SK-N-SH (cell line): ENCODE data around the gene AATF. TPM values are rescaled to one million over a fixed set of nuclear protein-coding genes. Genes with fewer than 3 reads are reported as not detected.

Experiments
- CTCF ChIA-PET: fragments of 300-600, 350-600 bp; formaldehyde crosslinking; extraction: SDS; loops from one replicate; lab custom pipeline; 2021; lab: Yijun Ruan, JAX
- POLR2A ChIA-PET: fragments of 350-600 bp; sonication (Branson Sonifier 250); formaldehyde crosslinking; extraction: SDS; loops from one replicate; lab custom pipeline; 2020; ENCODE audit warnings: antibody characterized with exemption, inconsistent platforms; lab: Yijun Ruan, JAX
- DNase-seq: peaks from one replicate; pipeline ENCODE4 v3.0.0; 2012
- H2AFZ ChIP-seq: fragments of 200-600 bp; sonication (generic); 2 replicates; pipeline ENCODE4 v1.8.1; 2016; ENCODE audit warnings: antibody characterized with exemption, mild to moderate bottlenecking, low read depth
- H3F3A ChIP-seq: fragments of 200-600 bp; sonication (generic); replicated peaks from 2 replicates; pipeline ENCODE3; 2016; ENCODE audit warnings: antibody characterized with exemption, mild to moderate bottlenecking; ENCODE audit not compliant: insufficient read depth
- H3K27ac ChIP-seq, 2 experiments: fragments of 200-500 bp in 1 of 2; fragments of 200-600 bp in 1 of 2; sonication (Bioruptor generic) in 1 of 2; sonication (generic), shearing (Covaris generic) in 1 of 2; 2 replicates each; pipeline versions ENCODE4 v1.5.1 to v1.6.1; 2014 to 2016; ENCODE audit warnings: low read depth in 2 of 2, inconsistent platforms in 1 of 2, low read length in 1 of 2, mild to moderate bottlenecking in 1 of 2, mixed read lengths in 1 of 2
- H3K27me3 ChIP-seq: fragments of 200-600 bp; sonication (generic), shearing (Covaris generic); 2 replicates; pipeline ENCODE4 v1.6.1; 2016; ENCODE audit warnings: mixed run types; ENCODE audit not compliant: insufficient read depth
- H3K36me3 ChIP-seq, 2 experiments: fragments of 200-500 bp in 1 of 2; fragments of 200-600 bp in 1 of 2; sonication (Bioruptor generic) in 1 of 2; sonication (generic) in 1 of 2; replicated peaks in 1 of 2; 2 replicates each; pipeline versions ENCODE3 to v1.5.1; 2014 to 2016; ENCODE audit warnings: low read length in 1 of 2, mild to moderate bottlenecking in 1 of 2; ENCODE audit not compliant: insufficient read depth in 2 of 2, control insufficient read depth in 1 of 2
- H3K4me1 ChIP-seq, 2 experiments: fragments of 200-500 bp in 1 of 2; fragments of 200-600 bp in 1 of 2; sonication (Bioruptor generic) in 1 of 2; sonication (generic), shearing (Covaris generic) in 1 of 2; 2 replicates each; pipeline versions ENCODE4 v1.5.1 to v1.6.1; 2014 to 2016; ENCODE audit warnings: low read depth in 1 of 2, low read length in 1 of 2, mixed run types in 1 of 2; ENCODE audit not compliant: insufficient read depth in 2 of 2, control insufficient read depth in 1 of 2
- H3K4me2 ChIP-seq: fragments of 200-600 bp; sonication (generic), shearing (Covaris generic); 2 replicates; pipeline ENCODE4 v1.6.1; 2017; ENCODE audit warnings: mixed run types
- H3K4me3 ChIP-seq, 2 experiments: fragments of 200-500 bp in 1 of 2; fragments of 200-600 bp in 1 of 2; sonication (Bioruptor generic) in 1 of 2; sonication (generic), shearing (Covaris generic) in 1 of 2; 2 replicates each; pipeline versions ENCODE4 v1.5.1 to v1.8.1; 2014 to 2016; ENCODE audit warnings: low read depth in 2 of 2, inconsistent platforms in 1 of 2, low read length in 1 of 2, mild to moderate bottlenecking in 1 of 2, mixed read lengths in 1 of 2, moderate library complexity in 1 of 2
- H3K79me2 ChIP-seq: fragments of 200-600 bp; sonication (generic); 2 replicates; pipeline ENCODE4 v1.8.1; 2017; ENCODE audit warnings: mild to moderate bottlenecking; ENCODE audit not compliant: insufficient read depth
- H3K9ac ChIP-seq: fragments of 200-600 bp; sonication (generic); 2 replicates; pipeline ENCODE4 v1.6.1; 2017; ENCODE audit warnings: mixed run types
- H3K9me2 ChIP-seq: fragments of 200-600 bp; sonication (generic); 2 replicates; pipeline ENCODE4 v1.6.1; 2017; ENCODE audit warnings: mixed run types
- H3K9me3 ChIP-seq: fragments of 200-600 bp; sonication (generic); 2 replicates; pipeline ENCODE4 v1.6.1; 2017; ENCODE audit warnings: mixed run types, mild to moderate bottlenecking, moderate library complexity
- H4K20me1 ChIP-seq: fragments of 200-600 bp; sonication (generic); 2 replicates; pipeline ENCODE4 v1.6.1; 2017; ENCODE audit warnings: mild to moderate bottlenecking, mixed run types; ENCODE audit not compliant: insufficient read depth
- CHD2 ChIP-seq: fragments of 150-350 bp; IDR thresholded peaks from 2 replicates; pipeline ENCODE4 v1.6.1; 2018; ENCODE audit warnings: low read length; ENCODE audit not compliant: partially characterized antibody
- CTCF ChIP-seq: fragments of 200-600 bp; sonication (generic); IDR thresholded peaks from 2 replicates; pipeline ENCODE4 v1.6.1; 2017; ENCODE audit warnings: antibody characterized with exemption, mild to moderate bottlenecking, moderate library complexity
- ELF1 ChIP-seq: IDR thresholded peaks from 2 replicates; pipeline ENCODE4 v1.4.0; 2012
- EP300 ChIP-seq, 2 experiments: IDR thresholded peaks; 2 replicates each; pipeline versions ENCODE4 v1.4.0 to v1.6.1; 2012; ENCODE audit warnings: borderline replicate concordance in 1 of 2, low read depth in 1 of 2, low read length in 1 of 2
- FOSL2 ChIP-seq: IDR thresholded peaks from 2 replicates; pipeline ENCODE4 v1.4.0; 2012; ENCODE audit warnings: low read depth, mild to moderate bottlenecking, moderate library complexity, borderline replicate concordance
- GABPA ChIP-seq: IDR thresholded peaks from 2 replicates; pipeline ENCODE4 v1.4.0; 2012; ENCODE audit warnings: low read depth, mild to moderate bottlenecking
- GATA2 ChIP-seq: sonication (generic); formaldehyde crosslinking; IDR thresholded peaks from 2 replicates; pipeline ENCODE4 v1.5.0; 2020; ENCODE audit warnings: mild to moderate bottlenecking, missing genetic modification reagents
- MAX ChIP-seq: IDR thresholded peaks from 2 replicates; pipeline ENCODE4 v1.4.0; 2012; ENCODE audit warnings: low read depth
- MEF2A ChIP-seq: IDR thresholded peaks from 2 replicates; pipeline ENCODE4 v1.4.0; 2012; ENCODE audit warnings: low read depth, borderline replicate concordance
- PBX3 ChIP-seq: IDR thresholded peaks from 2 replicates; pipeline ENCODE4; 2012
- POLR2AphosphoS5 ChIP-seq: IDR thresholded peaks from 2 replicates; pipeline ENCODE4 v1.6.1; 2012; ENCODE audit warnings: low read depth, low read length
- RAD21 ChIP-seq: IDR thresholded peaks from 2 replicates; pipeline ENCODE4 v1.6.1; 2012; ENCODE audit warnings: mild to moderate bottlenecking, low read length
- RCOR1 ChIP-seq: fragments of 150-350 bp; IDR thresholded peaks from 2 replicates; pipeline ENCODE4 v1.6.1; 2017; ENCODE audit warnings: antibody characterized with exemption, low read length
- REST ChIP-seq: IDR thresholded peaks from 2 replicates; pipeline ENCODE4 v1.6.1; 2012; ENCODE audit warnings: mild to moderate bottlenecking, low read depth, low read length, moderate library complexity
- RFX5 ChIP-seq: IDR thresholded peaks from 2 replicates; pipeline ENCODE4 v1.6.1; 2012; ENCODE audit warnings: mild to moderate bottlenecking, improper control_type of control experiment, low read length
- RXRA ChIP-seq: IDR thresholded peaks from 2 replicates; pipeline ENCODE4 v1.4.0; 2012; ENCODE audit warnings: low read depth, mild to moderate bottlenecking, borderline replicate concordance
- YY1 ChIP-seq: IDR thresholded peaks from 2 replicates; pipeline ENCODE4 v1.4.0; 2012; ENCODE audit warnings: low read depth, mild to moderate bottlenecking
- ZBTB33 ChIP-seq: IDR thresholded peaks from 2 replicates; pipeline ENCODE4 v1.4.0; 2012; ENCODE audit warnings: low read depth, borderline replicate concordance
- WGBS: methylation state at CpG from one replicate; pipeline ENCODE4 v1.1.6; 2017; ENCODE audit warnings: low lambda C conversion rate; 5-methylcytosine and 5-hydroxymethylcytosine counted together
- polyA plus RNA-seq, 3 experiments: library from polyadenylated mRNA; depleted of rRNA; stranded (reverse); fragments of >200 nt; gene quantifications; 2 replicates each; pipeline ENCODE4 v1.2.3, GENCODE V29; 2012

Gene AATF
- polyA plus RNA-seq, 1 of the 3 experiments (the other 2 are of a cell fraction): 18.8 TPM

- Histone ChIP-seq H3K36me3 (peaks cover 3 to 34% of the 10 kb centered on the region in 2 experiments), H3K9me3 (no peaks in the 10 kb centered on the region), H3K4me2 (no peak overlapping the region), H3K9me2 (no peaks in the 10 kb centered on the region), H3K27me3 (no peaks in the 10 kb centered on the region), H3K9ac (no peak overlapping the region), H3F3A (no peaks in the 10 kb centered on the region), H3K4me3 (no peak overlapping the region), H4K20me1 (no peaks in the 10 kb centered on the region), H3K27ac (no peak overlapping the region), H2AFZ (no peak overlapping the region), H3K4me1 (no peaks in the 10 kb centered on the region; a peak in 1 of 4 replicates), H3K79me2 (no peaks in the 10 kb centered on the region)
- 100% methylated on average over 4 of the region's 4 CpGs for WGBS
- ChIA-PET CTCF (interaction anchor here (1.0 to 1.2 kb wide), 2 partner anchors 35 to 91 kb away, joined by 4 to 5 read pairs; no protein-coding TSS in a partner anchor), POLR2A (no interaction called here)
- no peak for TF ChIP-seq CTCF
- TF ChIP-seq ELF1: no peak
- no peak for TF ChIP-seq MAX
- TF ChIP-seq FOSL2: no peak
- TF ChIP-seq PBX3: no peak
- no peak for TF ChIP-seq RAD21
- TF ChIP-seq RFX5: no peak
- no peak for DNase-seq
These were observed 134.2 kb downstream of the AATF start for GRCh38 chr17:37082985-37083384.

GRCh38 chr17:37083456-37083855 lies 134.7 kb downstream of the AATF start:
- peaks cover 3 to 39% of the 10 kb centered on the region in 2 experiments for H3K36me3 ChIP-seq
- POLR2A ChIA-PET: no interaction called here
- H3K4me3 ChIP-seq: no peak overlapping the region
- no peaks in the 10 kb centered on the region for H4K20me1 ChIP-seq
- H3K9ac ChIP-seq: no peak overlapping the region
- CTCF ChIA-PET: interaction anchor here (1.0 kb wide), 1 partner anchor 90 kb away, joined by 4 read pairs; no protein-coding TSS in a partner anchor
- H3K79me2 ChIP-seq: no peaks in the 10 kb centered on the region
- H3K27ac ChIP-seq: no peak overlapping the region
- no peak overlapping the region for H3K4me2 ChIP-seq
- 97% methylated on average over 3 of the region's 6 CpGs for WGBS
- no peaks in the 10 kb centered on the region for H3F3A ChIP-seq
- H3K27me3 ChIP-seq: no peaks in the 10 kb centered on the region
- H2AFZ ChIP-seq: no peak overlapping the region
- no peaks in the 10 kb centered on the region for H3K9me3 ChIP-seq
- H3K9me2 ChIP-seq: no peaks in the 10 kb centered on the region
- TF ChIP-seq REST (no peak), CHD2 (no peak), RFX5 (no peak), GABPA (no peak), YY1 (no peak), GATA2 (CRISPR knock-in tag) (no peak), RCOR1 (no peak), RAD21 (no peak), EP300 (IDR thresholded peaks at IDR 0.05; ENCODE audit: borderline replicate concordance in 1 of 2, low read depth in 1 of 2, low read length in 1 of 2) (no peak), RXRA (no peak), ZBTB33 (no peak), POLR2AphosphoS5 (no peak), MEF2A (no peak)
- peaks cover 0 to under 1% of the 10 kb centered on the region in 2 experiments; a peak in 1 of 4 replicates for H3K4me1 ChIP-seq
- DNase-seq: no peak
